ENCODE data around the gene HDAC5.

Gene HDAC5

DNA sequence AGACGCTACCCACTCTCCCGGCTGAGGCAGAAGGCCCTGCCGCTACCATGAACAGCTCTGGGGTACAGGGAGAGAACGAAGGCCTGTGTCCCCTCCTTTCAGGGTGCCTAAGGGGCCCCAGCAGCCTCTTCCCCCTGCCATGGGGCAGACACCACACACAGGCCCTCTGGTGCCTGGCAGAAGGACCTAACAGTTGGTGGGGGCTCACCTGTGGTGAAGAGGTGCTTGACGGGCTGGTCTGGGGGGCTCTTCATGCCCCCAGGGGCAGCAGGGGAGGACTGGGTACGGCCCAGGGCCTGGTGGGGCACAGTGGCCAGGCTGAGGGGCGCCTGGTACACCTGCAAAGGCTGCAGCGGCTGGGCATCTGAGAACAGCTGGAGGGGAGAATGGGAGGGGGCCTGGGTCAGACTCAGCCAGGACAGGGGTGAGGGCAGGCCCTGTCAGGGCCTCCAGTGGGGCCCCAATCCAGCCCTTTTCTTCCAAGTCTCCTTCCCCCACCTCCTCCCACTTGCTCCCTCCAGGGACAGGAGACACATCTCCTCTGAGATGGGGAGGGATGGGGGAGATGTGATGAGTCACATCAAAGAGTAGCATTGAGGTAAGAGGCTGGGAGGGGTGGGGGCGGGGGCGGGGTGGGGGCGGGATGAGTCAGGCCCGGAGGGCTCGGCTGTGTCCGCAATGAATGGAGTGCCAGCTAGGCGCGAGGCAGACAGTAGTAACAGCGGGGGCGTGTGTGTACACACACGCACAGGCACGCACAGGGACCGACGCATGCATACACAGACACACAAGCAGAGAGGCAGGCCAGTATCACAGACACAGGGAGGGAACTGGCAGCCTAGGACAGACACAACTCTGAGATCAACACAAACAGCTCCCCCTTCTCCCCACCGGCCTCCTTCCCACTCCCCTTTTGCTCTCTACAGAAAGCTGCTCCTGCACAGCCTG, 36.8 kb downstream of the HDAC5 start:
- no peak for DNase-seq (ENCODE audit: low spot score)

DNA sequence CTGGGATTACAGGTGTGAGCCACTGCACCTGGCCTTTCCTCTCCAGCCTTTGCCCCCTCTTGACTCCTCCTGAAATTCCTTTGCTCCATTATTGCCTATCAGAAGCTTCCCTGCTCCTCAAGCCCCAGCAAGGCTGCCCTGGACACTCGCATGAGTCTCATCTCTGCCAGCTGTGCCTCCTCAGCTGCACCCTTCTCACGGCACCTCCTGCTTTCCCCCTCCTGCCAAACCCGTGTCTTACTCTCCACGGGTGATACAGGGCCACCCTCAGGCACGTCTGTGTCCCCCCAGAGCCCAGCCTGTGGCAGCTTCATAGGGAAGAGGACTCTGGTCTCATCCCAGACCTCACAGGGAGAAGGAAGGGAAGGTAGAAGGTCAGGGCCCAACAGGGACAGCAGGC, 37.5 kb downstream of the HDAC5 start:
- DNase-seq (ENCODE audit: low spot score), result no peak

DNA sequence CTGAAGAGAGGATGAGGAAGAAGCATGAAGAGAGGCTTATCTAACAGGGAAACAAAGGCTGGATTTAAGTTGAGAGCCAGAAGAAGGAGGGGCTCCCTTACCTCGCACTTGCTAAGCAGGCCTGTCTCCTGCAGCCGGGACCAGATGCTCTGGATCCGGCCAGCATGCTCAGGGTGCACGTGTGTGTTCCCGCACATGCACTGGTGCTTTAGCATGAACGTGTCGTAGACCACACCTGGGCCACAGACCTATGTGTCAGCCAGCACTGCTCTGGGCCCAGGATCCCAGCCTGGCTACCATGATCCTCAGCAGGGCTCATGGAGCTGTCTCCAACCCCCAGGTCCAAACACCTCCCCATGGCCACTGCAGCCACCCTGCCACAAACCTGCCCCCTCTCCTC, 38.5 kb downstream of the HDAC5 start:
- no peak for DNase-seq (ENCODE audit: low spot score)

DNA sequence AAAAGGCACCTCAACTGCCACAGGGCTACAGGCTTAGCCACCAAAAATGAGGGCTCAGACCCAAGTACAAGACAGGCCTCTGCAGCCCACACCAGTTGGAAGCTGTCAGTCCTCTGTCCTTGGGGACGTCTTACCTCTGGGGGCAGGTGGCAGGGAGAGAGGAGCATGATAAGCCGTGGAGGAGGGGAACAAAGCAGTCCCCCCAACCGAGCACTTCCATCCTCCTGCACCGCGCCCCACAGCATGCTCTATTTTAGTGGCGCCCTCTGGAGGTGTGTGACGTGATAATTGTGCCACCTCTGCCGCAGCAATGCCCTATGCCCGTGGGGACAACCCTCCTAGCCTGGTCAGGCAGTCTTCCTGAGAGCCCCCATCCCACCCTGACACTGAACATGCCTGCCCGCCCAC, 39.3 kb downstream of the HDAC5 start:
- DNase-seq (ENCODE audit: low spot score), result peak; percentile 34

DNA sequence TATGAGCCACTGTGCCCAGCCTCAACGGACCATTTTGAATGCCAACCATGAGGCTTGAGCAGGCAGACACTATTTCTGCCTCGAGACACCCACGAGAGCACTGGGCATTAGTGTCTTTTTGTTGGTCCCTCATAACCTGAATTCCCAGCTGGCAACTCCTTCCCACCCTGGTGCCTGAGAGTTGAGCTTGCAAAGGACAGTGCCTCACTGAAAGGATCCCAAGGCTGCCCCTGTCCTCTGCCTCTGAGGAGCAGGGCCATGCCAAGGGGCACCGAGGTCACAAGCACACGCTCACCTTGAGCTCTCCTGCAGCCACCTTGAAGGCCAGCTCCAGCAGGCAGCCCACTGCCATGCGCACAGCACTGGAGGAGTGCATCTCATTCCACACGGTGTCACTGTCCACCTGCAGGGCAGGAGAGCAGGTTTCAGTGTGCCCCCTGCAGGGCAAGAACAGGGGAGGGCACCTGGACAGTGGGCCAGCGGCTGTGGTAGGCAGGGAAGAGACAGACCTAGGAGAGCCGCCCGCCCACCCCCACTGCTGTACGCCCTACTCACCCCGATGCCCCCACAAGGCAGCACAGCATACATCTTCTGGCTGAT, 40.1 kb downstream of the HDAC5 start:
- DNase-seq (ENCODE audit: low spot score), result peak; percentile 31

DNA sequence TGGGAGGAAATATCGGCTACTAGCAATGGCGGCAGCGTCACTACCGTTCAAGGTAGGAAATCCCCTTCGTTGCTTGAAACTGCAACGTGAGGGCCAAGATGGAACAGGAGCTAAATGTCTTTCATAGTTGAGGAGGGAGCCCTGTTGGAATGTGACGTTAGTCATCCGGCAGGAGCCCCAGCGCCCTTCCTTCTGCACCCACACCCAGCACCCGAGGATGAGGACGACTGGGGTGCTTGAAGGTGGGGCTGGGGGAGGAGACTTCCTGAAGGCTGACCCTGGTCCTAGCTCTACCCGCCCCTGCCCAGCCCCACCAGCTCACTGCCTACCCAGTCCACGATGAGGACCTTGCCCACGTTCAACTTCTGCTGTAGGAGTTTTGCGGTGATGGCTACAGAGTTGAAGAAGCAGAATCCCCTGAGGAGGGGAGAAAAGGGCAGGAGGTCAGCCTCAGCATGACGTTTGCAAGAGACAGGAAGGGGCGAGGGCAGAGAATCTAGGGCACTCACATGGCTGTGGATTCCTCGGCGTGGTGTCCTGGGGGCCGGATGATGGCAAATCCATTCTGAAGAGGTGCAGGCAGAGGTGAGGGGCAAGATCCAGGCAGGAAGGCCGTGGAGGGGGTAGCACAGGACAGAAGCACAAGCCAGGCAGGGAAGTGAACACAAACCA, 41.0 kb downstream of the HDAC5 start:
- no peak for DNase-seq (ENCODE audit: low spot score)

DNA sequence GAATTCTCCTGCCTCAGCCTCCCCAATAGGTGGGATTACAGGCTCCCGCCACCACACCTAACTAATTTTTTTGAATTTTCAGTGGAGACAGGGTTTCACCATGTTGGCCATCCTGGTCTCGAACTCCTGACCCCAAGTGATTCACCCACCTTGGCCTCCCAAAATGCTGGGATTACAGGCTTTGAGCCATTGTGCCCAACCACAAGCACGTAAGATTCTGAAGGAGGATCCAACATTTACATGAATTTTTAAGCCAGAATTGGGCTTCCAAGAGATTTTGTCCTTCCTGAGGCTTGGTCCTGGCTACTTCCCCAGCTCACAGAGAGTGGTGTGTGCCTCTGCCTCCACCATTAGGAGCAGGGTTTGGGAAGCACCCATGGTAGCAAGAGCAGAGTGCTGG, 41.8 kb downstream of the HDAC5 start:
- no peak for DNase-seq (ENCODE audit: low spot score)

DNA sequence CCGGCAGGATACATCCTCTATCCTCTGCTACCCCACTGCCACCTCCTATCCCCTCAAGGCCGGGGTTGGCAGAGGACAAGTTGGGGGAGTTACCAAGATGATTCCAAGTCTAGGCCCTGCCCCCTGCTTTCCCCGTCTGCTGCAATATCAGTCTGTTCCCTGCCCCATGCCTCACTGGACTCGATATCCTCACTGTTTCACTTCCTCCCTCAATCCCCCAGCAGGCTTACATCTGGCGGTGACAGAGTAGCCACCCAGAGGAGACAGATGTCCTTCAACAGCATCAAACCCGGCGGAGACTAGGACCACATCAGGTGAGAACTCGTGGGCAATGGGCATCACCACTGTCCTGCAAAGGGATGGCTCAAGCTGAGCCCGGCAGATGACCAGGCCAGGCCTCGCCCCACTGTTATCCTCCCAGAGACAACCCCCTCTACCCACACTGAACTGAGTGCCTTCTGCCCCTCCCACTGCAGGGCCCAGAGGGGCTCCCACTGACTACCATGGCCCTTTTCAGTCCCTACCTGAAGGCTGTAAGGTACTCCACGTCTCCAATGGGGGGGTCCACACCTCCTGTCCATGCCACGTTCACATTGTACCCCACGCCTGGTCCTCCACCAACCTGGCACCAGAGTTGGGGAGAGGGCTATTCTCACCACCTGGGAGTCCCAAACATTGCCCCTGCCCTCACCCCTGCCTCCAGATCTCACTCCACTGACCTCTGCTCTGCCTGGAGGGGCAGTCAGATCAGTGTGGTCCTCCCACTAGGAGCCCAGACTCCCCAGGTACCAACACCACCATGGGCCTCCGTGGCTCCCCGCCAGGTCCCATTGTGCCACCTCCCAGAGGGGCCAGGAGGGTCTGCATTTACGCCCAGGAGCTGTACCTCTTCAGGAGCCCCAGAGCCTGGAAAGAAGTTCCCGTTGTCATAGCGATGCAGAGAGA, 43.3 kb downstream of the HDAC5 start:
- no peak for DNase-seq (ENCODE audit: low spot score)

DNA sequence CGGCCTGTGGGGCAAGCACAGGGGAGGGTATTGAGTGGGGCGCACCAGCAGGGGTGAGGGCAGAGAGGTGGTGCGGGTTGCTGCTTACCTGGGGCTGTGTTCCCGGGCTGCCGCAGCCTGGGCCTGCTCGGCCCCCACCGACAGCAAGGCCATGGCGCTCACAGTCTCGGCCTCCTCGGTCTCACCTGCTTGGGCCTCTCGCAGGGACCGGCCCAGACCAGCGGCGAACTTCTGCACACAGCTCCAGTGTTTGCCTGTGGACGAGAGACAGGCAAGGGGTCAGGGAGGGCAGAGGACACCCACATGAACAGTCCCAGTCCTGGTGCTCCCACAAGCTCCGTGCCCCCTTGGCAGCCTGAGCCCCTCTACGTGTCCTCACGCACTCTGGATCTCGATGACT, 45.0 kb downstream of the HDAC5 start:
- no peak for DNase-seq (ENCODE audit: low spot score)

DNA sequence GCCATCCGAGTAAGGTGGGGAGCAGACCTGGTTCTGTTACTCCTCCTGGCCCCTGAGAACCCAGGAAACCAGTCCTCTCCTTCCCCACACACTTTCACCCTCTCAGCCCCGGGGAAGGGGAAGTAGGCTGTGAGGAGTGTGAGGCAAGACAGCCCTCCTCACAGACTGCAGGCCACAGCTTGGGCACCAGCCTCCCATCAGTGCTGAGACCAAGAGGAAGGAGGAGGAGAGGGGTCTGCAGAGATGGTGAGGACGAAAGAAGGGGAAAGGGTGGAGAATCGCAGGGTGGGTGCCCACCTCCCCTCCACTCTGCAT, 45.9 kb downstream of the HDAC5 start:
- DNase-seq (ENCODE audit: low spot score), result no peak

DNA sequence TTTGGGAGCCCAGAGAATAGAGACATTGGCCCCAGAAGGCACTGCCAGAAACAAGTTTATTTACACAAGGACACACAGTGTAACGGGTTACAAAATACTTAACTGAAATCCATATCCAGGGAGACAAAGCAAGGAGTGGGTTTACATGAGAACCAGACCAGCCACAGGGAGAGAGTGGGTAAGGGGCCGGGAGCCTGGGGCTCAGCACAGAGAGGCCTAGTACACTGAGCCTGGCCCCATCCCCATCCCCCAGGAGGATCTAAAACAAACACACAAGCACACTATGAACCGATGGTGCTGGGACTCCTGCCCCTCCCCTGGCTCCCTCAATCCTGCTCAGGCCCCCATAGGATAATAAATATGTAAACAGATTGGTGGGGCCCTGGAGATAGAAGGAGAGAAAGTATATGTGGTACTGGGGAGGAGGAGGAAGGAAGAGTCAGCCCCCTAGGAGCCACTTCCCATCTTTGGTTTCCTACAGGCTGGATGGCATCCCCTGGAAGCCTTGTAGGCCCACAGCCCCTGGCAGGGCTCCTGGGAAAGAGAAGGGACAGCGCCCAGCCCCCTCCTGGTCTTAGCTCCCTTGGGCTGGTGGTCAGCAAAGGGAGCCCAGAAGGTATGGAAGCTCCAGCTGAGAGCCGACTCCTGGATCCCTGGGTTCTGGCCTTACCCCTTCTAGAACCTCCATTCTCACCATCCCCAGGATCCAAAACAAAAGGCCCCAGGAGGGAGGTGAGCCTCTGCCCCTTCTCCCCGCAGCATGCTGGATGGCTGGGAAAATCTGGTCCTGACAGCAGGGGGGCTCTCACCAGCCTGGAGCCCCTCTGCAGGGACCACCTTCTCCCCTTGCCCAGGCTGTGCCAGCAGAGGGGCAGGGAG, 46.5 kb downstream of the HDAC5 start:
- no peak for DNase-seq (ENCODE audit: low spot score)

DNA sequence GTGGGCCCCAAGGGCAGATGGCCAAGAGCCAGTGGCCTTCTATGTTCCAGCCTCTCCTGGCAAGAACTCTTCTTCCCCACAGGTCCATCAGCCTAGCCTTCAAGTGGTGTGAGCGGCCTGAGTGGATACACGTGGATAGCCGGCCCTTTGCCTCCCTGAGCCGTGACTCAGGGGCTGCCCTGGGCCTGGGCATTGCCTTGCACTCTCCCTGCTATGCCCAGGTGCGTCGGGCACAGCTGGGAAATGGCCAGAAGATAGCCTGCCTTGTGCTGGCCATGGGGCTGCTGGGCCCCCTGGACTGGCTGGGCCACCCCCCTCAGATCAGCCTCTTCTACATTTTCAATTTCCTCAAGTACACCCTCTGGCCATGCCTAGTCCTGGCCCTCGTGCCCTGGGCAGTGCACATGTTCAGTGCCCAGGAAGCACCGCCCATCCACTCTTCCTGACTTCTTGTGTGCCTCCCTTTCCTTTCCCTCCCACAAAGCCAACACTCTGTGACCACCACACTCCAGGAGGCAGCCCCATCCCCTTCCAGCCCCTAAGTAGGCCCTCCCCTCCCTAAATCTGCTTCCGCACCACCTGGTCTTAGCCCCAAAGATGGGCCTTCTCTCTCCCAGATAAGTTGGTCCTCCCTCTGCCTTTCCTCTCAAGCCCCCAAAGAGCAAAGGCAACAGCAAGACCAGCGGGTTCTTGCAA, 47.7 kb downstream of the HDAC5 start:
- no peak for DNase-seq (ENCODE audit: low spot score)

DNA sequence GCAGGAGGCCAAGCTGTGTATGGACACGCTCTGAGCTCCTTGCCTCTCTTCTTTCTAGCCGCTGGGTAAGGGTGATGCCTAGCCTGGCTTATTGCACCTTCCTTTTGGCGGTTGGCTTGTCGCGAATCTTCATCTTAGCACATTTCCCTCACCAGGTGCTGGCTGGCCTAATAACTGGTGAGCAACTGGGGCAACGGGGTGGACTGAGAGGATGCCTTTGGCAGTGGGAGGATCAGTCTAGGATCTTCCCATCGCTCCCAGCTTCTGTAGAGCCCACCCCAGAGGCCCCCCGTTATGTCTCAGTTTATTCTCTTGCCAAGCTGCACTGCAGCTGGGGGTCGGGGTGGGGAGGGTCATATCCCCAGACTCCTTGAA, 48.5 kb downstream of the HDAC5 start:
- no peak for DNase-seq (ENCODE audit: low spot score)

DNA sequence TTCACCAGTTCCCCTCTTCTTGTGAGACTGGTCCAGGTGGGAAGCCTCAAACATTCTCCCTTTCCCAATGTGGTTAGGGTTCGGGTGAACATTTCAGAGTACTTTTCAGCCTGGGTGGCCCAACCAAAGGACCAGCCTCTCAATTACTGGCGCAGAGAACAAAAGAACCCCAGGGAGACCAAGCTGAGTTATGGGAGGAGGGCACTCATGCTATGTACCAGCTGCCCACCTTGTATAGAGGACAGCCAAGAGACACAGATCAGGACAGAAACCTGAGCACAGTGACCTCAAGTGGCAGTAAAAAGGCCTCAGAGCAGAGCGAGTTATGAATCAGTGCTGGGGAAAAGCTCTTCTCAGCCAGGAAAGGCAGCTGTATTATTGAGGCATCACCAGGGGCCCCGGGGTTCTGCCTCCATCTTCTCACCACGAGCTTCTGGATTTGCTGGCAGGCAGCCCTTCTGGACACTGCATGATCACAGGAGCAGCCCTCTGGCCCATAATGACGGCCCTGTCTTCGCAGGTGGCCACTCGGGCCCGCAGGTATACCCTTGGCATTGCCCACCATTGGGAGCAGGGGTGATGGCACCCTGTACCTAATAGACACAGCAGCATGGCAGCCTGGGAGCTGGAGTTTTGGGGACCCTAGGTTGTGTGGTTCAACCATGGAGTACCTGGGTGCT, 49.1 kb downstream of the HDAC5 start:
- DNase-seq (ENCODE audit: low spot score), result no peak

DNA sequence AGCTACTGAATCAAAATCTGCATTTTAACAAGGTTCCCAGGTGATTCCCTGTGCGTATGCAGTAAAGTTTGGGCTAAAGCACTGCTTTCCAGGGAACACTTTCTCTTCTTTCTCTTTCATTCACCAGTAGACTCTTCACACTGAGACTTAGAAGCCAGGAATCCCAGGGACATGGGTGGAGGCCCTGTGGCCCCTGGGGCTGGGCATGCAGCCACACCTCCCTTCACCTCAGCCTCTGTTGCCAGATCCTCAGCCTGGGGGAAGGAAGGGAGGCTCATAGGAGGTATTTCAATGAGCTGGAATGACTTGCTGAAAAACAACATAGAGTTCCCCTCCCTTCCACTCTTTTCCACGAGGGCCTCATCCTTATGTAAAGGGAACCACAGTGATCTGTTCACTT, 51.7 kb downstream of the HDAC5 start:
- DNase-seq (ENCODE audit: low spot score), result no peak

DNA sequence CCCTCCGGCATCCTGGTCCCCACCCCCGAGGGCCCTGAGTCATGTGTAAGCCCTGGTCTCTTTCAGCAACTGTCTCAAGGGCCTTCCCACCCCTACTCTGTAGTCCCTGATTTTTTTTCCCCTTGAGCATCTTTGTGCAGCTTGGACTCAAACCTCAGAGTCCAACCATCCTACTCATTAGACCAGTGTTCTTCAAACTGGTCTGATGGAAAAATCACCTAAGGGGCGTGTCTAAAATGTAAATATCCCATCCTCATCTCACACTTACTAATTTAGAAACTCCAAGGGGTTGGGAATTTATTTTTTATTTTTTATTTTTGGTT, 52.3 kb downstream of the HDAC5 start:
- DNase-seq (ENCODE audit: low spot score), result no peak

DNA sequence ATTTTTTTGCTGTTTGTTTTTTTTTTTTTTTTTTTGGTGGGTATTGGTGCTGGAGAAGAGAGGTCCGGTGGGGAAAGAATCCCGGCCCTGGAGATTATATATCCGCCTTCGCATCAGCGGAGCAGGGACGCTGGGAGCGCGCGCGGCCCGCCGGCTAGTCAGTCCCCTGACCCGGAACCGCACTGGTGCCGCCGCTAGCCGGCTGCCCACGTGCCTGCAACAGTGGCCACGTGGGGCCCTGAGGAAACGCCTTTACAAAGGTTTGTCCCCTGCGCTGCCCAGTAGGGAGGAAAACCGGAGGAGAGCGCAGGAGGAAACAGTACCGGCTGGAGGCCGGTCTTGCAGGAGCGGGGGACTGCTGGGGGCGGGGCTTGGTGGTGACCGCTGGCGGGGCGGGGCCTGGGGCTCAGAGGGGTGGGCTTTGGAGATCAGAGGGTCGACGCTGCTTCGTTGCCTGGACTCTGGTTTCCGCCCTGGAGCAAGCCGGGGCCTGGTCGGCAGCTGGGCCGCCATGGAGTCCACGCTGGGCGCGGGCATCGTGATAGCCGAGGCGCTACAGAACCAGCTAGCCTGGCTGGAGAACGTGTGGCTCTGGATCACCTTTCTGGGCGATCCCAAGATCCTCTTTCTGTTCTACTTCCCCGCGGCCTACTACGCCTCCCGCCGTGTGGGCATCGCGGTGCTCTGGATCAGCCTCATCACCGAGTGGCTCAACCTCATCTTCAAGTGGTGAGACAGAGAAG, 52.8 kb downstream of the HDAC5 start, which contains the start of gene G6PC3:
G6PC3 (plus strand) TSS at position 281 of the 743 bp plus-strand sequence; CDS start at position 512, 231 bp downstream.
- DNase-seq (ENCODE audit: low spot score), result peak; percentile 36

DNA sequence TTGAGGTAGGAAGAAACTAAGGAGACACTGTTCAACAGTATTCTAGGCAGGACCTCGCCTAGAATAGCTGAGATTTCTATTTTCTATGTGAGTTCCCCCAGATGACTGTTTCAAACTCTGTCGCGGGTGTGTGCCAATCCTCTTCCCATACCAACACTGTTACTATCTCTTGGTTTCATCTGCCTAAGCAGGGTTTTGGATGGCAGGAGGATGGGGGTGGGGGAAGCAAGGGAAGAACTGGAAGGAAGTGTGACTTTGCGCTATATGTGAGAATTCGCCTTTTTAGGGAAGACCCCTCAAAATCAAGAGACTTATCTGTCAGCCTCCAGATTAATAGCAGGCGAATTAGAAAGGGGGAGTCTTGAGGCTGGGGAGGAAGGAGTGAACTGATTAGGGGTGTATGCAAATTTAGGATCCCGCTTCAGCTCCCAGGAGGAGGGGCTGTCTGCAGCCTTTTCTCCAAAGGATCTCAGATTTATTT, 53.4 kb downstream of the HDAC5 start:
- no peak for DNase-seq (ENCODE audit: low spot score)

DNA sequence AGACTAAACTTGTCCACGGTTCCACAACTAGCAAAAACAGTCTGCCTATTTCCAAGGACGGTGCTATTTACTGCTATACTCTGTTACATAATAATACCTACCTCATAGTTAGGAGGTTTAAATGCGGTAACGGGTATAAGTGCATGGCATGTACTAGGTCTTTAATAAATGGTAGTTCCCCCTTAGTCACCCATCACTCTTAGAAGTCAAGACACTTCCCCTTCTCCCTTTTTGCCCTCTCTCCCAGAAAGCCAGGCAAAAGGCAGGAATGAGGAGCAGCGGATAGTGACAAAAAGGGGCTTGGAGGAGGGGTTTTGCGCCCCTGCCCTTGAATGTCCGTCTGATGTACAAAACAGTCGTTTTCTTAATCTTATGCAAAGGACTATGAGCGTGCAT, 55.9 kb downstream of the HDAC5 start:
- no peak for DNase-seq (ENCODE audit: low spot score)

Measured in hematopoietic multipotent progenitor cell treated with erythropoietin and hydrocortisone succinate and interleukin-3 and kit ligand, for 17 days (in vitro differentiated cells).